Medulla oblongata (tissue), 1 donor: ENCODE results near the gene FOXN3.

Source experiments
- DNase-seq: peaks from one replicate; pipeline ENCODE4 v3.0.0-alpha.2; 2015; ENCODE audit errors: extremely low spot score

The FOXN3 gene

DNA sequence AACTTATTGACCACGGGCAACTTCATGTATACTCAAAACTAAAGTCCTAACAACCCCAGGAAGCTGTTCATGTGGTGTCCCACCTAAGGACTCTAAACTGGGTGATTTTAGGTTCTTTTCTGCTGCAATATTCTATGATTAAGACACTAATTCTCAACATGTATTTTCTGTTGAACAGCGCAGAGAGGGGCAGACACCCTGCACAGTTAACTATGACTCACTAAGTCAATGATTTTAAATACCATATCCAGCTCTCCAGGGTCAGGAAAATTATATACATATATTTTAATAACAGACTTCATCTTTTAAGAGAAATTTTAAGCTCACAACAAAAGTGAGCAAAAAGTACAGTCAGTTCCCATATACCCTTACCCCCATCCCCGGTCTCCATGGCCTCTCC lies 85.0 kb downstream of the FOXN3 start:
- DNase-seq = no peak

DNA sequence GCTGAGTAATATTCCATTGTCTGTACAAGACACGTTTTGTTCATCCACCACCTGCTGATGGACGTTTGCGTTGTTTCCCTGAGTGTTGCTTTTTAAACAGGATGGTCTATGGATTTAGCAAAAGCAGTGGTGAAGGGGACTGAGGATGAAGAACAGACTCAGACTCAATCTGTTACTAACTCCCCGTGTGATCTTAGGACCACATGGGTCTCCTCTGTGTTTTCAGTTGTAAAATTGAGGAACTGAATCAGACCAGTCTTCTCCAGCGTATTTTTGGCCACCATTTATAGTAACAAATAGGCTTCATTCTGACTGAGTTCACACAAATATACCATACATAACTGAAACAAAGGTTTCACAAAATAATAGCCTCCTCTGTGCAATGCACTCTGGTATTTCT lies 85.6 kb downstream of the FOXN3 start:
- no peak for DNase-seq

GRCh38 chr14:89330236-89331002 lies 86.6 kb downstream of the FOXN3 start:
- no peak for DNase-seq

GRCh38 chr14:89327771-89328212 lies 89.2 kb downstream of the FOXN3 start:
- no peak for DNase-seq

DNA sequence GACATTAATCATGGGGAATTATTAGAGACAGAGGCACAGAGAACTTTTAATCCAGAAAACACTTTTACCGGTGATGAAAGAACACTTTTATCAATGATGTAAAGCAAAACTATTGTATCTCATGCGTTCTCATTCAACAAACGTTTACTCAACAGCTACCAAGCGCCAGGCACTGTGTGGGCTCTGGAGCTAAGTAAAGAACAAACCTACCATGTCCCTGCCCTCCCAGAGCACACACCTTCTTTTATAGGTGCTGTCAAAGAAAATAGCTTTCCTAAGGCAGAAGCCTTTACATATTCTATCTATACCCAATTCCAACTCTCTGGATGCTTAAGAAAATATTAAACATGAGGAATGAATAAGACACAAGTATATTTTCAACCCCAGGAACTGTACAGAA lies 91.1 kb downstream of the FOXN3 start:
- DNase-seq = no peak

GRCh38 chr14:89325299-89325883 lies 91.6 kb downstream of the FOXN3 start:
- no peak for DNase-seq

GRCh38 chr14:89324501-89325298 lies 92.3 kb downstream of the FOXN3 start:
- no peak for DNase-seq

- no peak for DNase-seq
Observed at GRCh38 chr14:89320381-89321000, 96.5 kb downstream of the FOXN3 start.

- DNase-seq = no peak
Observed at GRCh38 chr14:89319687-89320086, 97.3 kb downstream of the FOXN3 start.

- no peak for DNase-seq
Observed at GRCh38 chr14:89317051-89317691, 99.9 kb downstream of the FOXN3 start.

GRCh38 chr14:89315493-89316470 lies 101.3 kb downstream of the FOXN3 start:
- peak; percentile 50 for DNase-seq

DNA sequence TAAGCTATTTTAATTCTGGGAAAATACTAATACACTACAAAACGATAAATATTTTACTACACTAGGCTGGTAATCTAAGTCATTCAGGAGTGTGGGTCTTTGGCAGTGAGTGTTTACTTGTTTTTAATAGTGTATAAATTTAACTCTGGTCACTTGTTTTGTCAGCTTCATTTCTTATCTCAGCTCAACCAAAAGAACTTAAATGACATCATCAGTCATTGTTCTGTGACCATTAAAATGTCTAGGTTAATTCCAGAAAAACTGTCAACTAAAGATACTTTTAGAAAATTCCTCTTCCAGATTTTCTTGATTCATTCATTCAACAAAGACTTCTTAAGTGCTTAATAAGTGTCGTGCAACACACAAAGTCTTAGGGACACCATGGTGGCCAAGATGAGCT lies 102.8 kb downstream of the FOXN3 start:
- no peak for DNase-seq

DNA sequence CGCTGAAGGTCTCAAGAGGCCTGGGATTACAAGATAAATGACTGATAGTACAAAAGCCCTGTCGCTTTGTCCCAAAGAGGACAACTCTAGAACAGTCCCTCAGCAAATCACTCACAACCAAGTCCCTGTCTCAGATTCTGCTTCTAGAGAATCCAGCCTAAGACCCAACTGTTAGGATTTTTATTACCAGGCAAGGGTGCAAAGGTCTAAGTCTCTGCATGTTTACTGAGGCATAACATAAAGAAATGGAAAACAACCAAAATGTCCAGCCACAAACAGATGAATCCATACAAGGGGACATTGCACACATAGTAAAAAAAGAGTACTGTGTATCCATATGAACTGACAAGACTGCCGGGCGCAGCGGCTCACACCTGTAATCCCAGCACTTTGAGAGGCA lies 104.1 kb downstream of the FOXN3 start:
- no peak for DNase-seq

DNA sequence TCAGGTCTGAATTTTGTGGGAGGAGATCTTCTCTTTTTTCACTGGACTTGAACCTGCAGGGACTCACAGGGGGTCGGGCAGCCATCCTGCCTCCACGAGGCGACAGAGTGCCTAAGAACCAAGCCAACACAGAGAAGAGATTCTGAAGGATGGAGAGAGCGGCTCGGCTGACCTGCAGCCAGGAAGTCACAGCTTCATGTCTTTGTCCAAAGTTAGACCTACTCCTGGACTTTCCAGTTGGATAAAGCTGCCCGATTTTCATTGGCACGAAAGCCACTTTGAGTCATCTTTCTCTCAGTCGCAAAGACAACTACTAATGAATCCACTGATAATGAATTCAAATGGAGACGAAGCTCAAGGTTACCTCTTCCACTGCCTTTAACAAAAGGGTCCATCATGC lies 106.8 kb downstream of the FOXN3 start:
- no peak for DNase-seq

DNA sequence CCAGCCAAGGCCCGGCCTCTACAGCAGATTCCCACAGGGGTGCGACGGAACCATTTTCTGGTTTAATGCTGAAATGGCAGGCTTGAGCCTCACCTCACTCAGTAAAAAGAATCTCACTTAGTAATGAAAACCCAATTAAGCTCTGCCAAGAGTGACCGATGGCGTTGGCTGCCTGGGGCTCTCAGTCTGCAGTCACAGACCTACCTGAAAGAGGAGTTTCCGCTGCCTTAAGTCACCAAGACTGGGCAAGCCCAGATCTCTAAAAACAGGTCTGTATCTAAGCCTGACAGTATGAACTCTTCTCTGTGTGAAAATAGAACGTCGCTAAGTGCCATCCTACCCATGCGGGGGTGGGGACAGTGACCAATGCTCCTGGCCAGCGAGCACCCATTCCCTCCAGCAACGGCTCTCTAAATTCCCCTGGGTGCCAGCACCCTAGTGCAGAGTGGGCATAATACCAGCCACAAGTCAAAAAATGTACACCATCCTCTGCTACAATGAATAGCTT lies 107.3 kb downstream of the FOXN3 start:
- DNase-seq = no peak

DNA sequence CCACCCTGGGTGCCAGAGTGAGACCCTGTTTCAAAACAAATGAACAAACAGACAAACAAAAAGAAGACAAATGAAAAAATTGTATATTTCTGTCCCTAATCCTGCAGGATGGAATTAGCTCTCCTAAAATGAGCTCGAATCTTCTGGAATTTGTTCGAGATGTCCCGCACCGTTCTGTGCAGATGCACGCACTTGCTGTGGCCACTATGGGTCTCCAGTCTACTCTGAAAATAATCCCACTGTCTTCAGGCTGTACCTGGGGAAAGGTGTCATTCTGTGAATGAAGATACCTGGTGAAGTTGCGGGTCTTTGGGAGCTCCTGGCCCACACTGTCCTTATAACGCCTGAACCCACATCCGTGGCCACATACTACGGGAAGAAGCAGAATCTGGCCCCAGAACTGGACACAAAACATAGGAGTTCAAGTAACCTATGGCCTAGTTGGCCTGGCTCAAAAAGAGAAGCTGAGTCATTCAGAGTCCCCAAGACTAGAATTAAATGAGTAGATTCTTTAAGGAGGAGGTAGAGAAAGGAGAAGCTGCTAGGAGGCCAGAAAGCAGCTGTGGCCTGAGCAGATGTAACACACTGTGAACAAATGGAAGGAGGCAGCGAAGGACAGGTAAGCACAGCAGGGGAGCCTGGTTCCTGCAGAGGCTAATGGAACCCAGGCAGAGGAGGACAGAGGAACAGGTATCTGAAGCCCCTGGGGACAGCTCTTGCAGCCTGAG lies 108.6 kb downstream of the FOXN3 start:
- peak; percentile 68 for DNase-seq

DNA sequence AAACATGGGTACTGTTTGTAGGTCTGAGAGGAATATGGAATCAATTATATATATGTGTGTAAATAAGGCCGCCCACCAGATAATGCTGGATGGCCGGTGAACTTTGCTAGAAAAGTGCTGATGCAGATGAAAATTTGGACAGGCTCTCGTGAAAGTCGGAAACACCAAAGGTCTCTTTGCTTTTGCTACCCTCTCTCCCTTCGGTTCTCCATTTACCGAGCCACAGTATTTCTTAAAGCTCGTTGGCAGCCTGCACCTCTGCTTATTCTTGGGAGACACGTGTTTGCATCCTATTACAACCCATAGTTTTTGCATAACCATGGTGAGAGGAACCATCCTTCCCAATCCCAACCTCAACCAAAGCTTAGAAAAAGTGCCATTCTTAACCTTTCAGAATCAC lies 109.6 kb downstream of the FOXN3 start:
- DNase-seq = no peak

DNA sequence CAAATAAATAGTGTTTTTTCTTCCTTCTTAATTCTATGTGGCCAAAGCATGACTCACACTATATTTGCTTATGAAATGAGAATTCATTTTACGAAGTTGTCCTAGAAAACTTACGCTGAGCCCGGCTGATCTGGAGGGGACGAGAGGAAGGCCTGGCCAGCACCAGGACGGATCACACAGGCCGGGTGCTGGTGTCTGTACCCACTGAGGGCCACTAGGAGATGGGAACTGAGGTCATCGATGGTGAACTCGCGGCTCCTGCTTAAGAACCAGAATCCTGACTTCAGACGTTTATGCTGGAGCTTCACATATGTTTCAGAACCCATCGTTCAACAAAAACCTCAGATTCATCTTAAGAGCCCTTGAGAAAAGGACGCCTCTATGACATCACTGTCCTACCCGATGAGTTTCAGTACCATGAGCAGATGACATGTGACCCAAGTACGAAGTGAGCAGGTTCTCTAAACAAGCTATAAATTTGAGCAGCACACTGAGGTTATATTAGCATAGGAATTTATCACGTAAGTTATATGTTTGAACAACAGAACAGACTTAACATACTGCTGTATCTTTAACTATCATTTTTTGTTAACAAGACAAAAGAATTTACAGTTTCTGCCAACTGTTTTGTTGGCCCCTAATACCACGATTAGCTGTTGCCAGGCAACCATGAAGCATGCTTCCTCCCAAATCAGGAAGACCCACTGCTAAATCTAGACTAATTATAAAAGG lies 111.9 kb downstream of the FOXN3 start:
- DNase-seq = peak; percentile 35

DNA sequence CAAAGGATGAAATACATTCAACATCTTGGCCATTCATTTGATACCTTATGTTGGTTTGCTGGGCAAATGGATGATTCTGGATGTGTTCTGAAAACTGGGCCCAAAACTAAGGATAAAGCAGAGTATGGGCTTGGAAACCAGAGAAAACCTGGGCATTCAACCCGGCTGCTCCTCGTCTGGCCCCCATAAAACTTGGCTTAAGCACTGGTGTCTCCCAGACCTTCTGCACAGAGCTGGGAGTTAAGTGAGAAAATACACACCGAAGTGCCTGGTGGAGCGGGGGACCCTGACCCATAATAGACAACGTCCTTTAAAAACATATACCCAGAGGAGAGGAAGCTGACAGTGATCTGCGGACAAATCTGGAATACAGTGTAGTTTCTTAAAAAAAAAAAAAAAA lies 112.5 kb downstream of the FOXN3 start:
- DNase-seq = no peak
